Gastroesophageal sphincter (tissue), 4 donors: ENCODE results near the gene FAM168B. TPM values are rescaled to one million over a fixed set of nuclear protein-coding genes. Genes with fewer than 3 reads are reported as not detected.
"Not testable (repeated sequence)": the region's sequence is repeated elsewhere in the genome, so short reads cannot be mapped to it uniquely, and the experiment has no call there.

ENCODE experiments used
- ATAC-seq: fragments of 150-250 bp; one replicate; pipeline ENCODE4 v1.9.1; 2016; ENCODE audit warnings: mild to moderate bottlenecking, moderate library complexity
- H3K27ac ChIP-seq, 4 donors: fragments of 200-600 bp; sonication (generic) in 3 of 4; 1 replicate in 3 of 4; 2 replicates in 1 of 4; pipeline ENCODE4 v1.5.1; 2016 to 2019
- H3K27me3 ChIP-seq: fragments of 200-600 bp; sonication (generic); one replicate; pipeline ENCODE4 v1.5.1; 2019
- H3K36me3 ChIP-seq, 2 donors: fragments of 200-600 bp; sonication (generic); one replicate each; pipeline ENCODE4 v1.5.1; 2019; ENCODE audit warnings: control low read depth in 1 of 2
- H3K4me1 ChIP-seq, 3 donors: fragments of 200-600 bp; sonication (generic); 1 replicate in 2 of 3; 2 replicates in 1 of 3; pipeline ENCODE4 v1.5.1; 2016 to 2019; ENCODE audit warnings: control low read depth in 2 of 3
- H3K4me3 ChIP-seq, 2 donors: fragments of 200-600 bp; sonication (generic); one replicate each; pipeline ENCODE4 v1.5.1; 2019; ENCODE audit warnings: mild to moderate bottlenecking in 1 of 2, moderate library complexity in 1 of 2
- H3K9me3 ChIP-seq, 3 donors: fragments of 200-600 bp; sonication (generic); one replicate each; pipeline ENCODE4 v1.5.1; 2017 to 2019; ENCODE audit warnings: control low read depth in 2 of 3
- EP300 ChIP-seq: sonication (generic); formaldehyde crosslinking; IDR thresholded peaks from one replicate; pipeline ENCODE4 v1.6.1; 2017; ENCODE audit warnings: antibody characterized with exemption, mild to moderate bottlenecking
- POLR2A ChIP-seq, 2 donors: fragments of 450-650 bp; IDR thresholded peaks; one replicate each; pipeline ENCODE4 v1.6.1; 2017; ENCODE audit warnings: antibody characterized with exemption in 2 of 2, mild to moderate bottlenecking in 2 of 2, moderate library complexity in 1 of 2
- POLR2AphosphoS5 ChIP-seq: sonication (generic); formaldehyde crosslinking; IDR thresholded peaks from one replicate; pipeline ENCODE4 v1.6.1; 2017; ENCODE audit warnings: antibody characterized with exemption
- WGBS, 2 donors: methylation state at CpG; one replicate each; pipeline ENCODE4 v1.1.5; 2018; ENCODE audit warnings: low coverage in 1 of 2; 5-methylcytosine and 5-hydroxymethylcytosine counted together
- total RNA-seq, 4 donors: library from RNA; depleted of rRNA; stranded (reverse); fragments of >200 nt; gene quantifications; one replicate each; pipeline ENCODE4 v1.1.0, GENCODE V29; 2016
- TF ChIP-seq, protein P1 (sequence below), 4 experiments: fragments of 200-600 bp in 2 of 4; fragments of 450-650 bp in 2 of 4; sonication (generic) in 1 of 4; IDR thresholded peaks; one replicate each; pipeline ENCODE4 v1.5.1; 2017 to 2019; ENCODE audit warnings: antibody characterized with exemption in 4 of 4, mild to moderate bottlenecking in 2 of 4, moderate library complexity in 2 of 4

Gene FAM168B
- total RNA-seq, 4 donors from 2014 or later: 184 to 244 (median 198) TPM

DNA sequence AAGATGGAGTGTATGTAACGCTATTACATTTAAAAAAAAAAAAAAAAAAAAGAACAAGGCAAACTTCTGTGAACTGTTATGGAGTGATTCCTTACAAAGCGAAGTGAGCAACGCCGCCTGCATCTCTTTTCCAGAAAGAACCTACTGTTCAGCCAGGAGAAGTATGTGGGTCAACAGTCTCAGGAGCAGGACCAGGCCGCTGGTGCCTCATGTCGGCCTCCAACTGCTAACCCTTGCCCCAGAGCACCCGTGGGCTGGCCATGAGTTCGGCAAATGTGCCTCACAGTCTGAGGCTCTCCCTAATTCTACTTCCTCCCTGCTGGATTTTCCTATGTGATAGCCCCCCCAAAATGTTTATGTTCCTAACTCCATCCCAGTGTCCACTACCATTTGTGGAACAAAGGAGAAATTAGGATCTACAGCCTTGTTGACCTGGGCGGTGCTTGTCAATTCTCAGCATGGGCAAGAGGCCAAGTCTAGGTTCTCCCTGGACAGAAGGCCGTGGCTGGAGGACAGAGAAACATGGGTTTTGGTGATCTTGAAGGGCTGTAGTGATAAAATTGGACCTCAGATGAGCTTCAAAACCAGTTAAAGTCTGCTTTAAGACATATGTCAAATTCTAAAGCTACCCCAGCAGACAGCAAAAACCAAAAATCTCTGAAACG, 15.9 kb downstream of the FAM168B start:
- H3K4me1 ChIP-seq: peaks cover 0 to 29% (median 0%) of the 10 kb centered on the region in 3 donors
- H3K27ac ChIP-seq: no peak overlapping the region
- no peak overlapping the region for H3K4me3 ChIP-seq
- H3K36me3 ChIP-seq: peaks cover 0 to 96% of the 10 kb centered on the region in 2 donors
- TF ChIP-seq EP300: no peak
- TF ChIP-seq, protein P1, sequence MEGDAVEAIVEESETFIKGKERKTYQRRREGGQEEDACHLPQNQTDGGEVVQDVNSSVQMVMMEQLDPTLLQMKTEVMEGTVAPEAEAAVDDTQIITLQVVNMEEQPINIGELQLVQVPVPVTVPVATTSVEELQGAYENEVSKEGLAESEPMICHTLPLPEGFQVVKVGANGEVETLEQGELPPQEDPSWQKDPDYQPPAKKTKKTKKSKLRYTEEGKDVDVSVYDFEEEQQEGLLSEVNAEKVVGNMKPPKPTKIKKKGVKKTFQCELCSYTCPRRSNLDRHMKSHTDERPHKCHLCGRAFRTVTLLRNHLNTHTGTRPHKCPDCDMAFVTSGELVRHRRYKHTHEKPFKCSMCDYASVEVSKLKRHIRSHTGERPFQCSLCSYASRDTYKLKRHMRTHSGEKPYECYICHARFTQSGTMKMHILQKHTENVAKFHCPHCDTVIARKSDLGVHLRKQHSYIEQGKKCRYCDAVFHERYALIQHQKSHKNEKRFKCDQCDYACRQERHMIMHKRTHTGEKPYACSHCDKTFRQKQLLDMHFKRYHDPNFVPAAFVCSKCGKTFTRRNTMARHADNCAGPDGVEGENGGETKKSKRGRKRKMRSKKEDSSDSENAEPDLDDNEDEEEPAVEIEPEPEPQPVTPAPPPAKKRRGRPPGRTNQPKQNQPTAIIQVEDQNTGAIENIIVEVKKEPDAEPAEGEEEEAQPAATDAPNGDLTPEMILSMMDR (IDR thresholded peaks at IDR 0.05): no peak
- no peak for TF ChIP-seq POLR2AphosphoS5
- TF ChIP-seq POLR2A (IDR thresholded peaks at IDR 0.05): no peak
- no peaks in the 10 kb centered on the region for H3K27me3 ChIP-seq
- ATAC-seq: no peak
- WGBS, 2 donors: 87 to 93% methylated on average over 3 to 10 of the region's 11 CpGs
- no peaks in the 10 kb centered on the region for H3K9me3 ChIP-seq

DNA sequence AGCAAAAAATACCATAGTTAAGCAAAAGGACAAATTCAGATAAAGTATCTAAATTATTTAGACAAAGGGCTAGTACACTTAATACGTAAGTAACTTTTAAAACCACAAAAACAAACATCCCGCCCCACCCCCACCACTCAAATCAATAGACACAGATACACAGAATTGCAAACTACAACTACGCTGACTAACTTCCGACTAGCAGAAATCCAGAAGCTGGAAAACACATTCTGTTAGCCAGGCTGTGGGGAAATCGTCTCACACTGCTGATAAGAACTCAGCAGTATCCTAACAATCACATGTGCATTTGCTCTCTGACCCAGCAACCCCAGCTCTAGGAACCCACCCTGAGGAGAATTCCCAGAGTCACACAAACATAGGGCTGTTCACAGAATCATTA, 16.6 kb downstream of the FAM168B start:
- no peak for ATAC-seq
- Histone ChIP-seq H3K4me1 (peaks cover 0 to 29% (median 0%) of the 10 kb centered on the region in 3 donors), H3K36me3 (peaks cover 0 to 96% of the 10 kb centered on the region in 2 donors), H3K27ac (no peak overlapping the region), H3K27me3 (no peaks in the 10 kb centered on the region), H3K9me3 (no peaks in the 10 kb centered on the region), H3K4me3 (no peak overlapping the region)
- 80 to 82% methylated on average over 5 of the region's 5 CpGs for WGBS, 2 donors
- TF ChIP-seq POLR2AphosphoS5 (no peak), EP300 (no peak), POLR2A (IDR thresholded peaks at IDR 0.05) (no peak)
- TF ChIP-seq, protein P1 (IDR thresholded peaks at IDR 0.05): no peak

DNA sequence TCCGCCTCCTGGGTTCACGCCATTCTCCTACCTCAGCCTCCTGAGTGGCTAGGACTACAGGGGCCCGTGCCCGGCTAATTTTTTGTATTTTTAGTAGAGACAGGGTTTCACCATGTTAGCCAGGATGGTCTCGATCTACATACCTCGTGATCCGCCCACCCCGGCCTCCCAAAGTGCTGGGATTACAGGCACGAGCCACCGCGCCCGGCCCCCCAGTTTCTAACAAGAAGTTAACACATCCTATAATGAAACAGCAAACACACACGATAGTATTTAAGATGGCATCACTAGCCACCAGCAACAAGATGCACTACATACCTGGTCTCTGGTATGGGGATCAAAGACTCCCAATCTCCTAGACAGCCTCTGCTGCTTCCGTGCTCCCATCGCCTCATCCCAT, 17.7 kb downstream of the FAM168B start:
- H3K27me3 ChIP-seq, ATAC-seq, H3K9me3 ChIP-seq, H3K27ac ChIP-seq, H3K4me3 ChIP-seq: not testable (repeated sequence)
- Histone ChIP-seq H3K36me3 (peaks cover 0 to 96% of the 10 kb centered on the region in 2 donors), H3K4me1 (peaks cover 0 to 29% (median 0%) of the 10 kb centered on the region in 3 donors)
- 90 to 100% methylated on average over 1 to 2 of the region's 15 CpGs for WGBS, 2 donors

DNA sequence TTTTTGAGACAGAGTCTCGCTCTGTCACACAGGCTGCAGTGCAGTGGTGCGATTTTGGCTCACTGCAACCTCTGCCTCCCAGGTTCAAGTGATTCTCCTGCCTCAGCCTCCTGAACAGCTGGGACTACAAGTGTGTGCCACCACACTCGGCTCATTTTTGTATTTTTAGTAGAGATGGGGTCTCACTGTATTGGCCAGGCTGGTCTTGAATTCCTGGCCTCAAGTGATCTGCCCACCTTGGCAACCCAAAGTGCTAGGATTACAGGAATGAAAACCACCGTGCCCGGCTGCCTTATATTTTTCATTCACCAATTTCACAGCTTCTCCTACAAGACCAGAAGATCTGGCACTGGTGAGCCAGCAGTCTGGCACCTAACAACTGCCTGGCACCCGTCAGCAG, 25.1 kb downstream of the FAM168B start:
- not testable (repeated sequence) for H3K4me3 ChIP-seq, ATAC-seq, H3K27ac ChIP-seq, H3K27me3 ChIP-seq, H3K9me3 ChIP-seq
- WGBS, 2 donors: 96 to 100% methylated on average over 2 of the region's 6 CpGs
- Histone ChIP-seq H3K4me1 (peaks cover 0 to 32% (median 4%) of the 10 kb centered on the region in 3 donors), H3K36me3 (peaks cover 0 to 62% of the 10 kb centered on the region in 2 donors)

DNA sequence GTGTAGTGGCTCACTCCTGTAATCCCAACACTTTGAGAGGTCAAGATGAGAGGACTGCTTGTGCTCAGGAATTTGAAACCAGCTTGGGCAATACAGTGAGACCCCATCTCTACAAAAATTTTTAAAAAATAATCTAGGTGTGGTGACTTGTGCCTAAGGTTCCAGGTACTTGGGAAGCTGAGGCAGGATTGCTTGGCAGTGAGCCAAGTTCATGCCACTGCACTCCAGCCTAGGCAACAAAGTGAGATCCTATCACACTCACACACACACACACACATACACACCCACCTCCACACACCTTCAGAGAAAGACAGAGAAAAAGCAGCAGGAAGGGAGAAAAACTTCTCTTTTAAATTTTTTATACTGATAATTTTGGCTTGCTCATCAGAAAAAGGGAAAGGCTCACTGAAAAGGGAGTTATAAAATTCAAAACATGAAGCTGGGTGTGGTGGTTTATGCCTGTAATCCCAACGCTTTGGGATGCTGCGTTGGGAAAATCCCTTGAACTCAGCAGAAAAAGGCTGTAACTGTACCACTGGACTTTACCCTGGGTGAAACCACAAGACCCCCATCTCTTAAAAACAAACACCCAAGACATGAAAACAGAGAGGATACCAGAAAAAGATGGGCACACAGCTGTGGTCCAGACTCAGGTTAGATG, 25.7 kb downstream of the FAM168B start:
- H3K36me3 ChIP-seq: peaks cover 0 to 65% of the 10 kb centered on the region in 2 donors
- TF ChIP-seq EP300 (no peak), POLR2A (IDR thresholded peaks at IDR 0.05) (no peak), POLR2AphosphoS5 (no peak)
- TF ChIP-seq, protein P1 (IDR thresholded peaks at IDR 0.05): no peak
- H3K4me3 ChIP-seq: no peak overlapping the region
- peaks cover 0 to 32% (median 4%) of the 10 kb centered on the region in 3 donors for H3K4me1 ChIP-seq
- H3K27me3 ChIP-seq: no peaks in the 10 kb centered on the region
- H3K9me3 ChIP-seq: no peaks in the 10 kb centered on the region
- H3K27ac ChIP-seq: no peak overlapping the region
- 39% methylated on average over 2 of the region's 2 CpGs; no CpG with 5 or more reads in 1 of the 2 donors for WGBS, 2 donors
- no peak for ATAC-seq
